DOHH2 (cell line): Measurements from ENCODE around the gene RING1.

Experiments used
- H3F3A ChIP-seq: fragments of 200-600 bp; sonication (generic), shearing (Covaris generic); 2 replicates; pipeline ENCODE4 v1.6.0; 2016; ENCODE audit warnings: antibody characterized with exemption, mild to moderate bottlenecking; ENCODE audit not compliant: control insufficient read depth, insufficient read depth
- H3K27ac ChIP-seq: fragments of 200-600 bp; sonication (generic); 2 replicates; pipeline ENCODE4 v1.5.1; 2014; ENCODE audit warnings: low read depth, mild to moderate bottlenecking, low read length, moderate library complexity
- H3K27me3 ChIP-seq: fragments of 200-600 bp; sonication (generic); 2 replicates; pipeline ENCODE4 v1.6.1; 2014; ENCODE audit warnings: mild to moderate bottlenecking, low read length, mixed read lengths; ENCODE audit not compliant: control insufficient read depth
- H3K36me3 ChIP-seq: fragments of 200-600 bp; sonication (generic); 2 replicates; pipeline ENCODE4 v1.6.1; 2014; ENCODE audit warnings: mild to moderate bottlenecking, low read length, moderate library complexity, mixed read lengths; ENCODE audit not compliant: control insufficient read depth
- H3K4me1 ChIP-seq: fragments of 200-600 bp; sonication (generic); 2 replicates; pipeline ENCODE4 v1.6.1; 2014; ENCODE audit warnings: mild to moderate bottlenecking, low read length, mixed read lengths; ENCODE audit not compliant: control insufficient read depth
- H3K4me2 ChIP-seq: fragments of 200-600 bp; sonication (generic); 2 replicates; pipeline ENCODE4 v1.6.0; 2014; ENCODE audit warnings: mild to moderate bottlenecking, low read length, moderate library complexity
- H3K4me3 ChIP-seq: fragments of 200-600 bp; sonication (generic); 2 replicates; pipeline ENCODE4 v1.5.1; 2014; ENCODE audit warnings: mild to moderate bottlenecking, low read length, mixed read lengths
- H3K79me2 ChIP-seq: fragments of 200-600 bp; sonication (generic); 2 replicates; pipeline ENCODE4 v1.6.1; 2014; ENCODE audit warnings: mild to moderate bottlenecking, low read length, mixed read lengths; ENCODE audit not compliant: control insufficient read depth
- H3K9me2 ChIP-seq: fragments of 200-600 bp; sonication (generic); replicated peaks from 2 replicates; pipeline ENCODE4 v1.6.1; 2014; ENCODE audit warnings: mild to moderate bottlenecking, low read length, mixed read lengths; ENCODE audit not compliant: control insufficient read depth
- H3K9me3 ChIP-seq: fragments of 200-600 bp; sonication (generic); 2 replicates; pipeline ENCODE4 v1.6.1; 2014; ENCODE audit warnings: antibody characterized with exemption, low read length, mixed read lengths; ENCODE audit not compliant: control insufficient read depth, insufficient read depth
- H4K20me1 ChIP-seq: fragments of 200-600 bp; sonication (generic); 2 replicates; pipeline ENCODE4 v1.6.0; 2014; ENCODE audit warnings: low read depth, mild to moderate bottlenecking, antibody characterized with exemption, low read length, moderate library complexity; ENCODE audit not compliant: control insufficient read depth, insufficient read depth
- EZH2phosphoT487 ChIP-seq: fragments of 200-600 bp; sonication (generic); IDR thresholded peaks from 2 replicates; pipeline ENCODE4 v1.6.1; 2017; ENCODE audit warnings: borderline replicate concordance, mild to moderate bottlenecking, antibody characterized with exemption, low read length, moderate library complexity, mixed read lengths
- TF ChIP-seq, protein P1 (sequence below): fragments of 200-600 bp; sonication (generic); IDR thresholded peaks from one replicate; pipeline ENCODE4 v1.5.1; 2014; ENCODE audit warnings: antibody characterized with exemption, mild to moderate bottlenecking, low read depth, low read length; ENCODE audit not compliant: poor library complexity, severe bottlenecking

Gene RING1

DNA sequence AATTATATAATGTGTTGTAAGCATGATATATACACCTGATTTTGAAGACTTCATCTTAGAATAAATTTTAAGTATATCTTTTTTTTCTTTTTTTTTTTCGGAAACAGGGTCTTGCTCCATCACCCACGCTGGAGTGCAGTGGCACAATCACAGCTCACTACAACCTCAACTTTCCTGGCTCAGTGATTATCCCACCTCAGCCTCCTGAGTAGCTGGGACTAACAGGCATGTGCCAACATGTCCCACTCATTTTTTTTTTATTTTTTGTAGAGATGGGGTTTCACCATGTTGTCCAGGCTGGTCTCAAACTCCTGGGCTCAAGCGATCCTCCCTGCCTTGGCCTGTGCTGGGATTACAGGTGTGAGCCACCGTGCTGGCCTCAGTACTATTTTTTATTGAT, 46.3 kb downstream of the RING1 start:
- H3K9me3 ChIP-seq = no peaks in the 10 kb centered on the region
- H3K9me2 ChIP-seq = no peaks in the 10 kb centered on the region
- H4K20me1 ChIP-seq = no peaks in the 10 kb centered on the region
- H3K36me3 ChIP-seq = peaks cover 26% of the 10 kb centered on the region
- H3K4me3 ChIP-seq = no peak overlapping the region
- peaks cover 11% of the 10 kb centered on the region for H3K4me1 ChIP-seq
- H3F3A ChIP-seq = peaks cover 4% of the 10 kb centered on the region
- TF ChIP-seq, protein P1, sequence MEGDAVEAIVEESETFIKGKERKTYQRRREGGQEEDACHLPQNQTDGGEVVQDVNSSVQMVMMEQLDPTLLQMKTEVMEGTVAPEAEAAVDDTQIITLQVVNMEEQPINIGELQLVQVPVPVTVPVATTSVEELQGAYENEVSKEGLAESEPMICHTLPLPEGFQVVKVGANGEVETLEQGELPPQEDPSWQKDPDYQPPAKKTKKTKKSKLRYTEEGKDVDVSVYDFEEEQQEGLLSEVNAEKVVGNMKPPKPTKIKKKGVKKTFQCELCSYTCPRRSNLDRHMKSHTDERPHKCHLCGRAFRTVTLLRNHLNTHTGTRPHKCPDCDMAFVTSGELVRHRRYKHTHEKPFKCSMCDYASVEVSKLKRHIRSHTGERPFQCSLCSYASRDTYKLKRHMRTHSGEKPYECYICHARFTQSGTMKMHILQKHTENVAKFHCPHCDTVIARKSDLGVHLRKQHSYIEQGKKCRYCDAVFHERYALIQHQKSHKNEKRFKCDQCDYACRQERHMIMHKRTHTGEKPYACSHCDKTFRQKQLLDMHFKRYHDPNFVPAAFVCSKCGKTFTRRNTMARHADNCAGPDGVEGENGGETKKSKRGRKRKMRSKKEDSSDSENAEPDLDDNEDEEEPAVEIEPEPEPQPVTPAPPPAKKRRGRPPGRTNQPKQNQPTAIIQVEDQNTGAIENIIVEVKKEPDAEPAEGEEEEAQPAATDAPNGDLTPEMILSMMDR = no peak
- no peak for TF ChIP-seq EZH2phosphoT487
- no peaks in the 10 kb centered on the region for H3K27me3 ChIP-seq
- peaks cover 8% of the 10 kb centered on the region for H3K79me2 ChIP-seq
- no peak overlapping the region for H3K27ac ChIP-seq
- no peak overlapping the region for H3K4me2 ChIP-seq

DNA sequence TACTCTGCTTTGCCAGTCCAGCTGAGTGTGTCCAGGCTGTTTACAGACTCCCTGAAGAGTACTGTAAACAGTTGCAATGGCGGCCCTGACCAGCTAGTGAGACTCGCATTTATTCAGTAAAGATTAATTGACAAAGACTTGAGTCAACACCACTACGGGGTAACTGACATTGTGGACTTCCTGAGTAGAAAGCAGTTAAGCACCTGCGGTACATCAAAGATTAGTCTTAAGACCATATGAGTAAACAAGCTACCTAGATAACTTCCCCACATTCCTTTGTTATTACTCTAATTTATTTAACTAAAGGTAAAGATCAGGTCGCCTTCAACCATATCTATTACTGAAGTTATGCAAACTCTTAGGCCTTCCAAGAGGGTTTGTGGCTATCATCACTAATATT, 50.7 kb downstream of the RING1 start:
- Histone ChIP-seq H3K36me3 (peaks cover 43% of the 10 kb centered on the region), H3K27ac (no peak overlapping the region), H3K4me2 (no peak overlapping the region), H3F3A (no peaks in the 10 kb centered on the region), H3K4me1 (no peaks in the 10 kb centered on the region), H4K20me1 (no peaks in the 10 kb centered on the region), H3K9me3 (no peaks in the 10 kb centered on the region), H3K4me3 (no peak overlapping the region), H3K9me2 (no peaks in the 10 kb centered on the region), H3K79me2 (no peaks in the 10 kb centered on the region), H3K27me3 (no peaks in the 10 kb centered on the region)
- TF ChIP-seq, protein P1 = no peak
- TF ChIP-seq EZH2phosphoT487 = no peak
